ENCODE results near the gene CCDC7.
"Not testable (repeated sequence)": the region's sequence is repeated elsewhere in the genome, so short reads cannot be mapped to it uniquely, and the experiment has no call there.

The CCDC7 gene

GRCh38 chr10:32516567-32517495 lies 70.9 kb downstream of the CCDC7 start:
- DNase-seq (ENCODE audit: extremely low read depth, low read depth): no peak
- no peak for TF ChIP-seq CTCF (IDR thresholded peaks at IDR 0.05; ENCODE audit: low read depth, low read length, missing control alignments)
- no peak overlapping the region for H3K4me3 ChIP-seq (replicated peaks; ENCODE audit: low read depth, low read length)

- no peak overlapping the region for H3K4me3 ChIP-seq (replicated peaks; ENCODE audit: low read depth, low read length)
- TF ChIP-seq CTCF (IDR thresholded peaks at IDR 0.05; ENCODE audit: low read depth, low read length, missing control alignments): no peak
- DNase-seq (ENCODE audit: extremely low read depth, low read depth): no peak
Measured at GRCh38 chr10:32530231-32530630, 84.3 kb downstream of the CCDC7 start.

GRCh38 chr10:32538256-32538655 lies 92.3 kb downstream of the CCDC7 start:
- no peak for DNase-seq (ENCODE audit: extremely low read depth, low read depth)
- TF ChIP-seq CTCF (IDR thresholded peaks at IDR 0.05; ENCODE audit: low read depth, low read length, missing control alignments): no peak

GRCh38 chr10:32540691-32541470 lies 94.9 kb downstream of the CCDC7 start:
- H3K4me3 ChIP-seq (replicated peaks; ENCODE audit: low read depth, low read length): no peak overlapping the region
- TF ChIP-seq CTCF (IDR thresholded peaks at IDR 0.05; ENCODE audit: low read depth, low read length, missing control alignments): no peak
- no peak for DNase-seq (ENCODE audit: extremely low read depth, low read depth)

More at GRCh38 chr10:32538256-32538655, 92.3 kb downstream of the CCDC7 start:
- no peak overlapping the region for H3K4me3 ChIP-seq (replicated peaks; ENCODE audit: low read depth, low read length)

GRCh38 chr10:32548208-32548607 lies 102.3 kb downstream of the CCDC7 start:
- no peak for TF ChIP-seq CTCF (IDR thresholded peaks at IDR 0.05; ENCODE audit: low read depth, low read length, missing control alignments)
- no peak overlapping the region for H3K4me3 ChIP-seq (replicated peaks; ENCODE audit: low read depth, low read length)

GRCh38 chr10:32556783-32557395 lies 110.9 kb downstream of the CCDC7 start:
- no peak for TF ChIP-seq CTCF (IDR thresholded peaks at IDR 0.05; ENCODE audit: low read depth, low read length, missing control alignments)
- DNase-seq (ENCODE audit: extremely low read depth, low read depth): no peak
- no peak overlapping the region for H3K4me3 ChIP-seq (replicated peaks; ENCODE audit: low read depth, low read length)

More at GRCh38 chr10:32548208-32548607, 102.3 kb downstream of the CCDC7 start:
- no peak for DNase-seq (ENCODE audit: extremely low read depth, low read depth)

- not testable (repeated sequence) for H3K4me3 ChIP-seq (replicated peaks; ENCODE audit: low read depth, low read length); DNase-seq (ENCODE audit: extremely low read depth, low read depth)
Measured at GRCh38 chr10:32562695-32563094, 116.8 kb downstream of the CCDC7 start.
